Suprapubic skin (tissue), 4 donors: ENCODE measurements around the gene MFSD2A.

Experiments used
- CTCF ChIP-seq, 2 donors: fragments of 200-600 bp in 1 of 2; fragments of 450-650 bp in 1 of 2; sonication (generic) in 1 of 2; IDR thresholded peaks; one replicate each; pipeline ENCODE4 v1.5.1; 2016 to 2019; ENCODE audit warnings: antibody characterized with exemption in 2 of 2, mild to moderate bottlenecking in 1 of 2, moderate library complexity in 1 of 2
- EP300 ChIP-seq: sonication (generic); formaldehyde crosslinking; IDR thresholded peaks from one replicate; pipeline ENCODE4 v1.6.1; 2017; ENCODE audit warnings: antibody characterized with exemption
- POLR2A ChIP-seq, 2 donors: fragments of 450-650 bp; IDR thresholded peaks; one replicate each; pipeline ENCODE4 v1.6.1; 2017; ENCODE audit warnings: antibody characterized with exemption in 2 of 2, mild to moderate bottlenecking in 2 of 2, moderate library complexity in 2 of 2
- POLR2AphosphoS5 ChIP-seq, 3 donors: sonication (generic); formaldehyde crosslinking; IDR thresholded peaks; one replicate each; pipeline ENCODE4 v1.6.1; 2017; ENCODE audit warnings: antibody characterized with exemption in 3 of 3

- TF ChIP-seq POLR2A (IDR thresholded peaks at IDR 0.05) (no peak), EP300 (no peak), CTCF (IDR thresholded peaks at IDR 0.05) (no peak), POLR2AphosphoS5 (IDR thresholded peaks at IDR 0.05) (peak in 1 of 3 donors; percentile 10)
Measured at GRCh38 chr1:39960431-39960958, 5.5 kb downstream of the MFSD2A start.
